Head of caudate nucleus (tissue), 42 donors: Measurements from ENCODE around the gene BCL3.
"Not testable (repeated sequence)": the region's sequence is repeated elsewhere in the genome, so short reads cannot be mapped to it uniquely, and the experiment has no call there.

Source experiments
- DNase-seq, 42 donors: peaks; one replicate each; pipeline versions ENCODE4 v3.0.0 to v3.0.0-alpha.2; 2020 to 2021; ENCODE audit warnings: mixed read lengths in 7 of 42
- intact Hi-C: fragments of 100-400 bp; cut with DNase I; formaldehyde crosslinking; loops from one replicate; pipeline ENCODE4 v1.15.0; 2022

Gene BCL3

GRCh38 chr19:44748426-44749254 is at the start of gene BCL3:
Gene BCL3, plus strand, starts transcription at chr19:44748708. Its CDS starts 83 bp downstream, at chr19:44748791.
- intact Hi-C loops: no loop called here
- DNase-seq: peak in 29 of 42 donors; percentile 14 to 60 (median 40)

GRCh38 chr19:44700547-44700946 is 48.0 kb upstream of the BCL3 start:
- no peak for DNase-seq
- intact Hi-C loops: no loop called here

- no peak for DNase-seq
- intact Hi-C loops: no loop called here
Measured at GRCh38 chr19:44701228-44701627, 47.3 kb upstream of the BCL3 start.

- no peak for DNase-seq
Measured at GRCh38 chr19:44702551-44703176, 45.8 kb upstream of the BCL3 start.

GRCh38 chr19:44703336-44704078 is 45.0 kb upstream of the BCL3 start:
- intact Hi-C loops: no loop called here
- no peak for DNase-seq

More at GRCh38 chr19:44702551-44703176, 45.8 kb upstream of the BCL3 start:
- intact Hi-C loops: no loop called here

GRCh38 chr19:44704982-44705381 is 43.5 kb upstream of the BCL3 start:
- intact Hi-C loops: no loop called here
- DNase-seq: no peak

GRCh38 chr19:44705502-44706010 is 43.0 kb upstream of the BCL3 start:
- intact Hi-C loops: no loop called here
- DNase-seq: no peak

- DNase-seq: no peak
Measured at GRCh38 chr19:44706506-44707236, 41.8 kb upstream of the BCL3 start.

GRCh38 chr19:44707794-44708193 is 40.7 kb upstream of the BCL3 start:
- intact Hi-C loops: no loop called here
- DNase-seq: no peak

More at GRCh38 chr19:44706506-44707236, 41.8 kb upstream of the BCL3 start:
- intact Hi-C loops: no loop called here

- intact Hi-C loops: no loop called here
- DNase-seq: no peak
Measured at GRCh38 chr19:44708940-44709339, 39.6 kb upstream of the BCL3 start.

GRCh38 chr19:44709434-44710266 is 38.9 kb upstream of the BCL3 start:
- DNase-seq, intact Hi-C loops: not testable (repeated sequence)

GRCh38 chr19:44710483-44710882 is 38.0 kb upstream of the BCL3 start:
- intact Hi-C loops: no loop called here
- no peak for DNase-seq

- no peak for DNase-seq
- intact Hi-C loops: no loop called here
Measured at GRCh38 chr19:44712864-44713515, 35.5 kb upstream of the BCL3 start.

GRCh38 chr19:44714597-44715169 is 33.8 kb upstream of the BCL3 start:
- no peak for DNase-seq
- intact Hi-C loops: no loop called here

- intact Hi-C loops: no loop called here
- DNase-seq: no peak
Measured at GRCh38 chr19:44717603-44718002, 30.9 kb upstream of the BCL3 start.

- peak in 17 of 42 donors; percentile 11 to 60 (median 32) for DNase-seq
Measured at GRCh38 chr19:44718441-44719261, 29.9 kb upstream of the BCL3 start.

More at GRCh38 chr19:44718441-44719261, 29.9 kb upstream of the BCL3 start:
- intact Hi-C loops: no loop called here
